Jurkat, Clone E6-1 (cell line): ENCODE results near the gene EIF4EBP2. TPM values are rescaled to one million over a fixed set of nuclear protein-coding genes. Genes with fewer than 3 reads are reported as not detected.

Experiments
- DNase-seq: peaks from one replicate; pipeline ENCODE4 v3.0.0-alpha.2; 2011; ENCODE audit warnings: low read depth, low spot score
- H3K4me3 ChIP-seq: 2 replicates; pipeline ENCODE4 v1.5.1; 2011; ENCODE audit warnings: mild to moderate bottlenecking, low read length, control low read depth, moderate library complexity
- polyA plus RNA-seq: library from polyadenylated mRNA; unstranded; fragments of >200 nt; gene quantifications from one replicate; pipeline ENCODE4 v1.2.1, GENCODE V29; 2012; ENCODE audit warnings: missing spikeins; ENCODE audit not compliant: insufficient read length, insufficient read depth

EIF4EBP2 gene, protein sequence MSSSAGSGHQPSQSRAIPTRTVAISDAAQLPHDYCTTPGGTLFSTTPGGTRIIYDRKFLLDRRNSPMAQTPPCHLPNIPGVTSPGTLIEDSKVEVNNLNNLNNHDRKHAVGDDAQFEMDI
- polyA plus RNA-seq: 35.0 TPM

DNA sequence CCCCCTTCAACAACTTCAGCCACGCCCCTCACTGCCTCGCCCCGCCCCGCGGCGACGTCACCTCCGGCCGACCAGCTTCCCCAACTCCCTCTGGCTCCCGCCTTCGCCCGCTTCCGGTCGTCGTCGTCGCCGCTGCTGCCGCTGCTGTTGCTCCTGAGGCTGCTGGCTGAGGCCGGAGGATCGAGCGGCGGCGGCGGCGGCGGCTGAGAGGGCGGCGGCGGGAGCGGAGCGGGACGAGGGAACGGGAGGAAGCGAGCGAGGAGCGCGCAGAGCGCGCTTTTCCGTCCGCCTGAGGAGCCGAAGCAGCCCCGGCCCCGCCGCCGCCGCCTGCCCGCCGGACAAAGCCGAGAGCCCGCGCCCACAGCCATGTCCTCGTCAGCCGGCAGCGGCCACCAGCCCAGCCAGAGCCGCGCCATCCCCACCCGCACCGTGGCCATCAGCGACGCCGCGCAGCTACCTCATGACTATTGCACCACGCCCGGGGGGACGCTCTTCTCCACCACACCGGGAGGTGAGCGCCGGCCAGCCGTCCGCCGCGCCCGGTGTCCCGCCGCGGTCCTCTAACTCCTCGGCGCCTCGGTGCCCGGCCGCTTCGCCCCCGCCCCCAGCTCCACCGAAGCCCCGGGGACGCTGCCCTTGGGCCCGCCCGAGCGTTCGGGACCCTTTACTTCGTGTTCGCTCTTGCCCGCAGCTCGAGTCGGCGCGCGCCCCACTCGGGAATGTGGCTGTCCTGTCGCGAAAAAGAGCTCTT lies at the start of gene EIF4EBP2:
EIF4EBP2 (plus strand) TSS at position 110 of the 751 bp plus-strand sequence; CDS start at position 367, 257 bp downstream.
- peak; percentile 93 for DNase-seq
- H3K4me3 ChIP-seq: peak within 1 kb of the TSS; percentile 80

DNA sequence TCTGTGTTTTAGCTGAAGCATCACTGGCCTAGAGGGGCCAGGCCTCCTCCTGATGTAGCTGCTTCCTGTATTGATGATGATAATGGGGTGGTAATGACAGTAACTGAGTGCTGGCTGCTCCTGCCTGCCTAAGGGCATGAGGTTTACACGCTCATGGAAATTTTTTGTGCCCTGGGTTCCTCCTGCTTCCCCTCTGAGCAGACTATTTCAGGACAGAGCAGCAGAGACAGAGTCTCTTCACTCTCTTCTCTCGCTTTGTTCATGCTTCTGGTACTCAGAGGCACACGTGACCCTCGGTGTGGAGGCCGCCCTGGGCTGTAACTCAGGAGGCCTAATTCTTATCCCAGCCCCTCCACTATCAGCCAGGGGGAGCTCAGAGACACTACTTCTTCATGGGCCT lies 49.4 kb upstream of the EIF4EBP2 start:
- H3K4me3 ChIP-seq: no peak overlapping the region
- DNase-seq: no peak

DNA sequence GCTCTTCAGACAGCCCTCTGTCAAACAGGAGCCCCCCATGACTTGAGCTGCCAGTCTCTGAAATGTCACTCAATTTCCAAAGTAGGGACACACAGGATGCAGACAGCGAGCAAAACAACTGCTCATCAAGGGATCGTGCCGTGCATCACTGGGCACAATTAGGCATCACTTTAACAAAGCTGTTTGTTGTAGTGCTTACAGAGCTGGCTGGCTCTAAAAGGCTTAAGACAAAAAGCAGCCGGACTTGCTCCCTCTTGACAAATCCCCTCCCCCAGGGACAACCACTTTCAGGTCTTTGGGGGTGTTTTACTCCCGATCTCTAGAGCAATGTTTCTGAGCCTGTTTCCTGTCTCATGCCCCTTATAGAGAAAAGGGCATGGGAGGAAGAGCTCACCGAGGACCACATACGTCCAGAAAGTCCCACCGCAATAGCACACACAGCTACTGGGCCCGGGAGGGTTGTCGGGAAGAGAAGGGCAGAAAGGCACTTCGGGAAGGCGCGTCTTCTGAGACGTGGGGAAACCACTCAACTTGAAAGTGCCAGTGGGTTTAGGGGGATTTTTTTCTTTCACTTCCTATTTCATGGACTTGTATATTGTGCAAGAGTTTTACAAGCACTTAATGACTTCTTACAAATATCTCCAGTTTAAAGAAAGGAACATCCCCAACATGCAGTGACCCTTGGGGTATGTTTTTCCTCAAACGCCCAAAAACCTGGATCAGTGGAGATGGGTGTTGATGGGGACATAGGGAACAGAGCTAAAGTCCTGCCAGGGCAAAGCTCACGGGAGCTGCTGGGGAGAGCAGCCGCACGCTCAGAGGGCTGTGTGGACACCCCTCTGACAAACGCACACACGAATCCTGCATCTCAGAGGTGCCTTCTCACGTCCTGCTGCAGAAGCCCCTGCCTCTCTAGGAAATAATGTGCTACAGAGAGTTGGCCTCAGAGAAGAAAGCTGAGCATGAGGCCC lies 48.6 kb upstream of the EIF4EBP2 start:
- H3K4me3 ChIP-seq: no peak overlapping the region
- no peak for DNase-seq

DNA sequence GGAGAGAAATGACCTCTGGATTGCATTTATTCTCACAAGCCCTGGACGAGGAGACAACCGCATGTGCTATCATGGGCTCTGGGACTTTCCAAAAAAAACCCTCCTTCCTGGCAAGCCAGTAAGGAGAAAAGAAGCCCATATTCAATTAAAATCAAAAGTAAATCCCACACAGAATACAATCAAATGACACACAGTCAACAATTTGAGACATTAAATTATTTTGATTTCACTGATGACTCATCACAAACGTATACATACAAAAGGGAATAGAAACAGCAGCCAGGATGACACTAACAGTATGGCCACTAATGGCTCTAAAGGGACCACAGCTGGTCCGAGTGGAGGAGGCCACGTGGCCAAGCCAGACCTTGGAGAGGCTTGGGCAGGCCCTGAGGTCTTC lies 46.4 kb upstream of the EIF4EBP2 start:
- no peak overlapping the region for H3K4me3 ChIP-seq
- no peak for DNase-seq

DNA sequence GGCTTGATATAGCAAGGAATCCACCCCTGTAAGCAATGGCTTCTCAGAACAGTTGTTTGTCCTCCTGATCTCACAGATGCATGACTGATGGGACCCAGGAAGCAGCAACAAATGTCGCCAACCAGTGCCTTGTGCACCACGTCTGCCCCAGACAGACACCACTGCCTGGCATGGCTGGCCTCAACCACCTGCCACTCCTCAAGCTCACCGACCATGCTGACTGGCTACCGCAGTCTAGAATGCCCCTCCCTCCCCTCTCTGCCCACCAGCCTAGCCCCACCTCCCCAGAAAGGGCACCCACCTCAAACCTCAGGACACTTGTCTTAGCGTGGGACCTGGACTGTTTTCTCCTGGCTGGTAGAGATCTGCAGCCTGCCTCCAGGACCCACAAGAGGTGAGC lies 45.5 kb upstream of the EIF4EBP2 start:
- no peak for DNase-seq
- no peak overlapping the region for H3K4me3 ChIP-seq

DNA sequence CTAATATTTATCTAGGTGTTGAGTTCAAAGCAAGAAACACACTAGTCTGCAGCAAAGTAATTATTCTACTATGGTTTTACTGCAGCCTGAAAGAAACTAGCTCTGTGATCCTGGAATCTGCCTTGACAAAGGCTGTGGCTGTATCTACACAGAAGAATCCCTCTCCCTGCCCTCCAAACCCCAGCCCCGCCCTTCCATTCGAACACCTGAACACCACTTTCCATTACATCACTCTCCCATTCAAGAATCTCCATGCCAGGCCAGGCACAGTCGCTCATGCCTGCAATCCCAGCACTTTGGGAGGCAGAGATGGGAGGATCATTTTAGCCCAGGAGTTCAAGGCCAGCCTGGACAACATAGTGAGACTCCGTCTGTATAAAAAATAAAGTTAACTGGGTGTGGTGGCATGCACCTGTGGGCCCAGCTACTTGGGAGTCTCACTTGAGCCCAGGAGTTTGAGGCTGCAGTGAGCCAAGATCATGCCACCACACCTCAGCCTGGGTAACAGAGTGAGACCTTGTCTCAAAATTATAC lies 44.9 kb upstream of the EIF4EBP2 start:
- no peak for DNase-seq
- no peak overlapping the region for H3K4me3 ChIP-seq

DNA sequence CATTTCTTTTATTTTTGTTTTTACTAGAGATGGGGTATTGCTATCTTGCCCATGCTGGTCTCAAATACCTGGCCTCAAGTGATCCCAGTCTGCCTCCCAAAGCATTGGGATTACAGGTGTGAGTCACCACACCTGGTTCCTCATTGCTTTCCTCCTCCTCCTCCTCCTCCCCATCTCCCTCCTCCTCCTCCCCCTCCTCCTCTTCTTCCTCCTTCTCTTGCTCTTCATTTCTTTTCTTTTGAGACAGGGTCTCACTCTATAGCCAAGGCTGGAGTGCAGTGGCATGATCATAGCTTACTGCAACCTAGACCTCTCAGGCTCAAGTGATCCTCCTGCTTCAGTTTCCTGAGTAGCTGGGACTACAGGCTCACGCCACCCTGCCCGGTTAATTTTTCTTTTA lies 43.7 kb upstream of the EIF4EBP2 start:
- no peak for DNase-seq
- H3K4me3 ChIP-seq: no peak overlapping the region

DNA sequence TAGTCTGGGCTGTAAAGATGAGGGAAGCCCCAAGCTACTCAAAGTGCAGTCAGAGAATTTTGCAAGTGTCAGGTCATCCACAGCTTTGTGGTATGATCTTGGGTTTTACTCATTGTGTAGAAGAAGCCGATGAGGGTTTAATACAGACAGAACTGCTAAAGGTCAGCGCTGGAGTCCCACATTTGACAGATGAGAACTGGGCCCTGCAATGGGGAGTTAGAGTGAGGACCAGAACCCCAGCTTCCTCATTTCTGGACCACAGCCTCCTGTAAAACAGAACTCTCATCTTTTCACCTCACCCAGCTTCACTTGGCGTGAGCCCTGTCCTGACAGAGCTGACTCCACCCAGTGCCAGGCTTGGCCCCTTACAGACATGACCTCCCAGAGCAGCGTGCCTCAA lies 41.6 kb upstream of the EIF4EBP2 start:
- no peak for DNase-seq
- no peak overlapping the region for H3K4me3 ChIP-seq

DNA sequence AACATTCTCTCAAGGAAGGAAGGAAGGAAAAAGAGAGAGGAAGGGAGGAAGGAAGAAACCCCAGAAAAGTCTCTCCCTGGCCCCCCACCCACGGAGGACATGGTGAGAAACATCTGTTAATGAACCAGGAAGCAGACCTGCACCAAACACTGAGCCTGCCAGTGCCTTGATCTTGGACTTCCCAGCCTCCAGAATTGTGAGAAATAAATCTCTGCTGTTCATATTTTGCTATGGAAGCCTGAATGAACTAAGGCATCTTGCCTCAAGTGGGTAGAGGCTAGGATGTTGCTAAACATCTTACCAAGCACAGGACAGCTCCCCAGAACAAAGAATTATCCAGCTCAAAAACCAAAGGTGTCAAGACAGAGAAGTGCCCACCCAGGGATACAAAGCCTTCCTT lies 40.7 kb upstream of the EIF4EBP2 start:
- no peak overlapping the region for H3K4me3 ChIP-seq
- no peak for DNase-seq

DNA sequence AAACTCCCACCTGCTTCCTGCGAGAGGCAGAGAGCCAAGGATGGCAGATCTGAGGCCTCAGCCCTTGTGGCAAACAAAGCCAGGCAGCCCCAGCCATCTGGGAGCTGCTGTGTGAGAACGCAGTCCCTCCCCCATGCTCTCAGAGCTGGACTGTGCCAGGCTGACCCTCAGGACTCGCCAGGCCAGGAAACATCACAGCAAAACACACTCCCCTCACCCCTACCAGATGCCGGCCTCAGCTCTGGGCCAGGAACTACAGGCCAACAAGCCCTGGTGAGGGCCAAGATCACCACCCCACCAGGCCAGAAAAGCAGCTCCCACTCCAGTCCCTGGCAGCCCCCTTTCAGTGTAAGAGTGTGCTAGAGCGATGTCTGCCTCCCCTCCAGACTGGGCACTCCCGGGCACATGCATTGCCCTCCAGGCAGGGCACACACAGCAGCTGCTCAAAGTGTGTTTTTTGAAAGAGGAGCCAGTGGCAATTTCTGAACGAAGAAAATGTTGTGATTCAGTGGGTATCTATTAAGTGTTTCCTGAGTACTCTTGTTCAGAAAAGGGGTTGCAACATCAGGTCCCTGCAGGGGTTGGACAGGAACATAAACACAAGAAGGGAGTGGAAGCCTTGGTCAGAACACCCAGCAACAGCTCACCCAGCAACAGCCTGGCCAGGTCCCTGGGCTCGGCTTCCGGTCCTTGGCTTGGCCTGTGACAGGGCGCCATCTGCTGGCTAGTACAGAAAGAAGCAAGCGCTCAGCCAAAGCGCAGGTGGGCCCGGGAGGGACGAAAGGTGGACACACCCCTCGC lies 39.8 kb upstream of the EIF4EBP2 start:
- H3K4me3 ChIP-seq: no peak overlapping the region
- peak; percentile 57 for DNase-seq

DNA sequence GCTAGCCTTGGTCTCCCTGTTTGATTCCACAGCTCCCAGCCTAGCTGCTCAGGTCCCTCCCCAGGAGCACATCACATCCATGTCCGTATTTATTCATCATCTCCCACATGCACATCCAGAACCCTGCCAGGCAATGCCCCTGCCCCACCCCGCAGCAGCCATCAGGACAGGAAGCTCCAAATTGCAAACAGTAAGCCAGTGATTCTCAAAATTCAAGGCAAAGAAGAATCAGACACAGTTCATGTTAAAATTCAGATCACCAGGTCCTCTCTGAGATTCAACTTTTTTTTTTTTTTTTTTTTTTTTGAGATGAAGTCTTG lies 39.2 kb upstream of the EIF4EBP2 start:
- DNase-seq: no peak
- no peak overlapping the region for H3K4me3 ChIP-seq

DNA sequence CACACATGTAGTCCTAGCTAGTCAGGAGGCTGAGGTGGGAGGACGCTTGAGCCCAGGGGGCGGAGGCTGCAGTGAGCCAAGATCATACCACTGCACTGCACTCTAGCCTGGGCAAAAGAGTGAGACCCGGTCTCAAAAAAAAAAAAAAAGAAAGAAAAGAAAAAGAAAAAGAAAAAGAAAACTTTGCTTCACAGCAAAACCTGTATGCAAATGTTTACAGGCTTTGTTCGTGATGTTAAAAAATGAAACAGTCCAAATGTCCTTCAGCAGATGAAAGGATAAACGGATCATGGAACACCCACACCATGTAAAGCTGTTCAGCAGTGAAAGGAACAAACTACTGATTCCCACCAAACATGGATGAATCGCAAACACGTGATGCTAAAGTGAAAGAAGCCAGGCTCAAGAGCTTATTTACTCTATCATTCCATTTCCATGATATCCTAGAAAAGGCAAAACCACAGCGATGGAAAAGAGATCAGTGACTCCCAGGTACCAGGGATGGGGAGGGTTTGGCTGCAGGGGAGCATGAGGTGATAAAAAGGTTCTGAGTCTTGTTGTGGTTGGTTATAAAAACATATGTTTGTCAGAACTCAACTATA lies 36.6 kb upstream of the EIF4EBP2 start:
- no peak overlapping the region for H3K4me3 ChIP-seq
- DNase-seq: no peak

DNA sequence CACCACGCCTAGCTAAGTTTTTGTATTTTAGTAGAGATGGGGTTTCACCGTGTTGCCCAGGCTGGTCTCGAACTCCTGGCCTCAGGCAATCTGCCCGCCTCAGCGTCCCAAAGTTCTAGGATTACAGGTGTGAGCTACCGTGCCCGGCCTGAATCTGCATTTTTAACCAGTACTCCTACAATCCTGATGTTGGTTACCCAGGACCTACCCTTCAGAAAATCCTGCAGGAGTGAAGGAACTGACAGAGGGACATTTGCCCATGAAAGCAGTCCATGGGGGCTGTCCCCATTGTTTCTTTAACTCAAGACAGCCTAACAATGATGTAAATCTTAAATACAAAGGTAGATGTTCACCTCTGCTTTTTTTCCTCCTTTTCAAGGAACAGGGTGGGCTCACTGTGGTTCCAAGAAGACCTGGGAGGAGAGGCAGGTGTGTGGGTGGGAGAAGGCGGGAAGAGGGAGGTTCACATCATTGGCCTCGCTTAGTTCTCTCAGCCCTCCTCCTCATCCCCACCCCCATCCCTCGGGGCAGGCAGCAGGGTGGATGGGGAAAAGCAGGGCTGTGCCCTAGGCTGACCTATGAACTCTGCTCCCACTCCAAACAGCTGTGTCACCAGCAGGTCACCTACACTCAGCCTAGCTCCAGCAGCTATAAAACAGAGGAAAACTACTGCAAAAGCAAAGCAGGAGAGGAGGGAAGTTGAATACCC lies 35.0 kb upstream of the EIF4EBP2 start:
- no peak for DNase-seq
- no peak overlapping the region for H3K4me3 ChIP-seq

DNA sequence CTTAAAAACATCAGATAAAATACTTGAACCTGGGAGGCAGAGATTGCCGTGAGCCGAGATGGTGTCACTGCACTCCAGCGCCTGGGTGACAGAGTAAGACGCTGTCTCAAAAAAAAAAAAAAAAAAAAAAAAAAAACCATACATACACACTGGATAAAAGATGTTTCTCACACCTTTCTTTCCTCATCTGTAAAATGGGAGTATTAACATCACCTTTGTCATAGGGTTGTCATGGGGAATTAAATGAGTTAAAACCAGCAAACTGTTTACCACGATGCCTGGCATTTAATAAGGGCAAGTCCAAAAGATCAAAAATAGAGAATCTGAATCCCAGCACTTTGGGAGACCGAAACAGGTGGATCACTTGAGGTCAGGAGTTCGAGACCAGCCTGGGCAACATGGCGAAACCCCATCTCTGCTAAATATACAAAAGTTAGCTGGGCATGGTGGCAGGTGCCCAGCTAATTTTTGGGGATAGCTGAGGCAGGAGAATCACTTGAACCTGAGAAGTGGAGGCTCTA lies 34.4 kb upstream of the EIF4EBP2 start:
- DNase-seq: no peak
- H3K4me3 ChIP-seq: no peak overlapping the region

DNA sequence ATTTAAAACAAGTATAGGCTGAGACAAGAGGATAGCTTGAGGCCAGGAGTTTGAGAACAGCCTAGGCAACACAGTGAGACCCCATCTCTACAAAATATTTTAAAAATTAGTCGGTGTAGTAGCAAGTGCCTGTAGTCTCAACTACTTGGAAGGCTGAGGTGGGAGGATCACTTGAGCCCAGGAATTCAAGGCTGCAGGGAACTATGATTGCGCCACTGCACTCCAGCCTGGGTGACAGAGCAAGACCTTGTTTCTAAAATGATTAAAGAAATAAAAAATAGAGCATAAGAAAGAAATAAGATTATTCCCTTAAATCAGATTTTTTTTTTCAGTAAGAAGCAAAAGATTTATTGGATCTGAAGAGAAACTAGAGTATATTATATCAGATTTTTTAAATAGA lies 33.2 kb upstream of the EIF4EBP2 start:
- H3K4me3 ChIP-seq: no peak overlapping the region
- no peak for DNase-seq

DNA sequence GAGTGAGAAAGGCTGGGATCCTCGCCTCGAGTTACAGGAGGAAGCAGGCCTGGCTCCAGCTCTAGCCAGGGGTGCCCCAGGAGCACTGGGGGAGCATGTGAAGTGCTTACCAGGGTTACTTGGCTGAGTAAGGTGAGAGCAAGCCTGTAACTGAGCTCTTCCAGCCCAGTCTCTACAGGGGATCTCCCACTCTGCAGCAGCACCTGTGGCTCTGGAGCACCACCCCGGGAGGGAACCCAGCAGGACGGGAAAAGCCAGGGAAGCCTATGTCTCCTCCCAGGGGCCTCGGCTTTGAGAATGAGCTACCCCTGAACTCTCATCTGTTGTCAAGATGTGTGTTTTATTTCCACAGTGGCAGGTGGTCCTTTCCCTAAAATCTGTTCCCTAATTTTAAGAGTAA lies 32.1 kb upstream of the EIF4EBP2 start:
- H3K4me3 ChIP-seq: no peak overlapping the region
- no peak for DNase-seq

DNA sequence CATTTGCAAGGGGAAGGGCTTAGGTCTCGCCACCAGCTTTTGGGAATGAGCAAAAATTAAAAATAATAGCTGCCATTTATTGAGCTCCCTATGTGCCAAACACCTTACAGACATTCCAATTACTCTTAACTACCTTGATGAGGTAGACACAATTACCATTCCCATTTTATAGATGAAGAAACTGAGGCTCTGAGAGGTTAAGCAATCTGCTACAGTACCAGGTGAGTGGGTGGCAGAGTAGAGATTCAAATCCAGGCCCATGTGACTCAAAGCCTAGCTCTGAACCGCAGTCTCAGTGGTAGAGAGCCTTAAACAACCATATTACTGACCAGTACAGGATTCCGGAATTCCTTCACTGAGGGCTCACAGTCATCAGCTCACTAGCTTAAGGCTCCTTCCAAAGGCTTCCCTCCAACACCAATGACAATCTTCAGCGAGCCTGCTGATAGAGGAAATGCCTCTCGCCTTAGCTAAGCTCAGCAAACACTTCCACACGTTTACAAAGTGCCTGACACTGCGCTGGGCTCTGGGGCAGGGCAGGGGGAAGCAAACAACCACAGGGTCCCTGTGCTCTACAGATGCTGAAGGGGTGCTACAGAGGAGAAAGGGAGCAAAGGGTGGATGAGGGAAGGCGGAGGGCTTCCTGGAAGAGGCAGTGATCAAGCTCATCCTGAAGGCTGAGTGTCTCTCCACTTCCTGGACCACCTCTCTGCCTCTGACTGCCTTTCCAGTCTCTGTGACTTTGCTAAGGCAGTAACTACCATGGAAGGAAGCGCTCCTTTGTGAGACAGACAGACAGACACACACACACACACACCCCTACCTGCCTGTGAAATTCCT lies 28.9 kb upstream of the EIF4EBP2 start:
- H3K4me3 ChIP-seq: no peak overlapping the region
- DNase-seq: no peak
